HL-60 (cell line): ENCODE data around the gene NEK2.

Experiments
- DNase-seq, 2 experiments: peaks; one replicate each; pipeline ENCODE4 v3.0.0-alpha.2; 2010 to 2020; ENCODE audit warnings: low read depth in 1 of 2, low spot score in 1 of 2
- H3K27ac ChIP-seq: fragments of 250-450 bp; sonication (Bioruptor Pico); replicated peaks from 2 replicates; pipeline ENCODE4 v1.5.1; 2020; ENCODE audit warnings: mild to moderate bottlenecking, moderate library complexity
- H3K27me3 ChIP-seq: fragments of 250-450 bp; sonication (Bioruptor Pico); 2 replicates; pipeline ENCODE4 v1.5.1; 2021; ENCODE audit warnings: mild to moderate bottlenecking, moderate library complexity; ENCODE audit not compliant: insufficient read depth, poor library complexity, severe bottlenecking
- H3K4me3 ChIP-seq: replicated peaks from 2 replicates; pipeline ENCODE4 v1.5.1; 2011; ENCODE audit warnings: mild to moderate bottlenecking, control low read depth, low read length; ENCODE audit not compliant: insufficient read depth
- GABPA ChIP-seq: IDR thresholded peaks from 2 replicates; pipeline ENCODE4 v1.6.1; 2012; ENCODE audit warnings: low read depth
- POLR2AphosphoS5 ChIP-seq: IDR thresholded peaks from 2 replicates; pipeline ENCODE4 v1.6.1; 2012; ENCODE audit warnings: low read depth
- REST ChIP-seq: IDR thresholded peaks from 2 replicates; pipeline ENCODE4 v1.6.1; 2012; ENCODE audit warnings: low read depth; ENCODE audit not compliant: insufficient replicate concordance
- SPI1 ChIP-seq: IDR thresholded peaks from 2 replicates; pipeline ENCODE4 v1.6.1; 2012; ENCODE audit warnings: low read depth, mild to moderate bottlenecking, borderline replicate concordance
- TF ChIP-seq, protein P1 (sequence below): IDR thresholded peaks from one replicate; pipeline ENCODE4 v1.5.1; 2011; ENCODE audit warnings: low read length, control low read depth, inconsistent platforms; ENCODE audit not compliant: insufficient read depth

The NEK2 gene

GRCh38 chr1:211715971-211716370, 40.5 kb upstream of the NEK2 start:
- Histone ChIP-seq H3K27me3 (no peaks in the 10 kb centered on the region), H3K27ac (no peak overlapping the region), H3K4me3 (no peak overlapping the region)
- no peak for TF ChIP-seq REST
- DNase-seq = no peak

DNA sequence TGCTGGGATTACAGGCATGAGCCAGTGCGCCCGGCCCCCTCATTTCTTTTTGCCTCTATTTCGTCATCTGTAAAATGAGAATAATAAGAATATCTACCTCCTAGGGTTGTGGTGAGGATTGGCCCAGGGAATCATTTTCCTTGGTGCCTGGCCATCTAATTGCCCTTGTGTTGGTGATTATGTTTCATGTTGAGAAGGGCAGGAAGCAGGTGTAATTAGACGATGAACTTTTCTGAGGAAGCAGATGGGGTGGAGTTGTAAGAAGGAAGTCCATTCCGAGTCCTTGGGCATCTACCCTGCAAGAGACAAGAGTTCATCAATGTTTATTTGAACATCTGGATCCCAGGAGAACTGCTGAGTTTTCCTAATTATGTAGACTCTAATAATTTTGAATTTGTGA, 38.7 kb upstream of the NEK2 start:
- H3K4me3 ChIP-seq = no peak overlapping the region
- no peak for TF ChIP-seq GABPA
- TF ChIP-seq, protein P1, sequence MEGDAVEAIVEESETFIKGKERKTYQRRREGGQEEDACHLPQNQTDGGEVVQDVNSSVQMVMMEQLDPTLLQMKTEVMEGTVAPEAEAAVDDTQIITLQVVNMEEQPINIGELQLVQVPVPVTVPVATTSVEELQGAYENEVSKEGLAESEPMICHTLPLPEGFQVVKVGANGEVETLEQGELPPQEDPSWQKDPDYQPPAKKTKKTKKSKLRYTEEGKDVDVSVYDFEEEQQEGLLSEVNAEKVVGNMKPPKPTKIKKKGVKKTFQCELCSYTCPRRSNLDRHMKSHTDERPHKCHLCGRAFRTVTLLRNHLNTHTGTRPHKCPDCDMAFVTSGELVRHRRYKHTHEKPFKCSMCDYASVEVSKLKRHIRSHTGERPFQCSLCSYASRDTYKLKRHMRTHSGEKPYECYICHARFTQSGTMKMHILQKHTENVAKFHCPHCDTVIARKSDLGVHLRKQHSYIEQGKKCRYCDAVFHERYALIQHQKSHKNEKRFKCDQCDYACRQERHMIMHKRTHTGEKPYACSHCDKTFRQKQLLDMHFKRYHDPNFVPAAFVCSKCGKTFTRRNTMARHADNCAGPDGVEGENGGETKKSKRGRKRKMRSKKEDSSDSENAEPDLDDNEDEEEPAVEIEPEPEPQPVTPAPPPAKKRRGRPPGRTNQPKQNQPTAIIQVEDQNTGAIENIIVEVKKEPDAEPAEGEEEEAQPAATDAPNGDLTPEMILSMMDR = no peak
- TF ChIP-seq POLR2AphosphoS5 = no peak
- TF ChIP-seq SPI1 = no peak
- TF ChIP-seq REST = no peak
- no peak overlapping the region for H3K27ac ChIP-seq
- H3K27me3 ChIP-seq = no peaks in the 10 kb centered on the region
- DNase-seq = no peak

- H3K27me3 ChIP-seq = no peaks in the 10 kb centered on the region
- no peak overlapping the region for H3K27ac ChIP-seq
- DNase-seq = no peak
- TF ChIP-seq, protein P1 = no peak
- no peak for TF ChIP-seq REST
- no peak for TF ChIP-seq SPI1
- no peak for TF ChIP-seq GABPA
- TF ChIP-seq POLR2AphosphoS5 = no peak
- no peak overlapping the region for H3K4me3 ChIP-seq
Observed at GRCh38 chr1:211713231-211713630, 37.8 kb upstream of the NEK2 start.

- DNase-seq = no peak
- Histone ChIP-seq H3K27ac (peak overlapping the region; percentile 35; the same call in 1 of the 2 replicates), H3K4me3 (no peak overlapping the region), H3K27me3 (no peaks in the 10 kb centered on the region)
- TF ChIP-seq REST = no peak
- TF ChIP-seq GABPA = no peak
- no peak for TF ChIP-seq POLR2AphosphoS5
- TF ChIP-seq, protein P1 = no peak
- no peak for TF ChIP-seq SPI1
Observed at GRCh38 chr1:211711315-211711705, 35.9 kb upstream of the NEK2 start.
